HepG2 (cell line): ENCODE results near the gene CDC42BPG. TPM values are rescaled to one million over a fixed set of nuclear protein-coding genes. Genes with fewer than 3 reads are reported as not detected.

Experiments used
- BRD4 ChIP-seq: sonication (generic); formaldehyde crosslinking; IDR thresholded peaks from 2 replicates; pipeline ENCODE4 v1.4.0; 2020; ENCODE audit warnings: missing genetic modification reagents
- CHD4 ChIP-seq: fragments of 200-600 bp; sonication (generic); IDR thresholded peaks from 2 replicates; pipeline ENCODE4 v1.7.0; 2017; ENCODE audit warnings: mild to moderate bottlenecking, low read length, borderline replicate concordance
- HMGA1 ChIP-seq: sonication (generic); formaldehyde crosslinking; conservative IDR thresholded peaks from 2 replicates; pipeline ENCODE4 v1.4.0; 2020; ENCODE audit warnings: missing genetic modification reagents
- MAFK ChIP-seq, 2 experiments: IDR thresholded peaks in 1 of 2; conservative IDR thresholded peaks in 1 of 2; 2 replicates each; pipeline ENCODE4 v1.6.1; 2011; ENCODE audit warnings: improper control_type of control experiment in 2 of 2, low read length in 2 of 2
- NFIB ChIP-seq: sonication (generic); formaldehyde crosslinking; IDR thresholded peaks from 2 replicates; pipeline ENCODE4 v1.9.0; 2021; ENCODE audit warnings: missing genetic modification reagents, mild to moderate bottlenecking, borderline replicate concordance
- RFX3 ChIP-seq: IDR thresholded peaks from 2 replicates; pipeline ENCODE4 v1.6.1; 2016; ENCODE audit warnings: missing biosample characterization, missing genetic modification reagents
- SIN3A ChIP-seq: IDR thresholded peaks from 2 replicates; pipeline ENCODE4 v1.6.1; 2011; ENCODE audit warnings: low read depth, mild to moderate bottlenecking, control low read depth, low read length, borderline replicate concordance
- SMAD3 ChIP-seq: sonication (generic); formaldehyde crosslinking; IDR thresholded peaks from 2 replicates; pipeline ENCODE4 v1.4.0; 2020; ENCODE audit warnings: missing genetic modification reagents
- SNRNP70 ChIP-seq: fragments of 200-400 bp; formaldehyde crosslinking; IDR thresholded peaks from 2 replicates; pipeline ENCODE4 v1.6.1; 2017; ENCODE audit warnings: mild to moderate bottlenecking, low read depth, low read length, moderate library complexity
- TCF12 ChIP-seq, 2 experiments: fragments of 450-650 bp in 1 of 2; sonication (generic) in 1 of 2; formaldehyde crosslinking in 1 of 2; IDR thresholded peaks; 2 replicates each; pipeline versions ENCODE4 v1.6.1 to v1.8.0; 2017 to 2022; ENCODE audit warnings: antibody characterized with exemption in 1 of 2, mild to moderate bottlenecking in 1 of 2, missing genetic modification reagents in 1 of 2, moderate library complexity in 1 of 2
- ZNF33B ChIP-seq: sonication (generic); formaldehyde crosslinking; IDR thresholded peaks from 2 replicates; pipeline ENCODE4 v1.5.1; 2020; ENCODE audit warnings: mild to moderate bottlenecking, missing genetic modification reagents
- ZNF552 ChIP-seq: sonication (generic); formaldehyde crosslinking; IDR thresholded peaks from 2 replicates; pipeline ENCODE4 v1.9.0; 2022; ENCODE audit warnings: missing genetic modification reagents, mild to moderate bottlenecking, borderline replicate concordance
- ZNF703 ChIP-seq: sonication (generic); formaldehyde crosslinking; IDR thresholded peaks from 2 replicates; pipeline ENCODE4 v1.5.1; 2020; ENCODE audit warnings: missing genetic modification reagents, mild to moderate bottlenecking, moderate library complexity, borderline replicate concordance
- ZNF780A ChIP-seq: sonication (generic); formaldehyde crosslinking; IDR thresholded peaks from 2 replicates; pipeline ENCODE4 v1.8.0; 2022; ENCODE audit warnings: mild to moderate bottlenecking, missing genetic modification reagents, moderate library complexity
- polyA plus RNA-seq, 8 experiments: library from polyadenylated mRNA; depleted of rRNA in 3 of 8; stranded (reverse) in 7 of 8; unstranded in 1 of 8; fragments of >200 nt; fragmentation: Illumina TruSeq in 4 of 8; extraction: Trizol in 4 of 8; gene quantifications; 2 replicates each; pipeline versions ENCODE4 v1.2.1 to v1.2.3, GENCODE V29; 2011 to 2016; ENCODE audit warnings: low read depth in 4 of 8, missing spikeins in 1 of 8, mixed read lengths in 1 of 8; ENCODE audit not compliant: insufficient read depth in 1 of 8
- total RNA-seq, 5 experiments: library from RNA; depleted of rRNA; stranded (reverse); fragments of >200 nt; fragmentation: Illumina TruSeq; extraction: Trizol; gene quantifications; 2 replicates each; pipeline ENCODE4 v1.2.3, GENCODE V29; 2016; ENCODE audit warnings: low read depth in 1 of 5
- TF ChIP-seq, protein P1 (sequence below): sonication (generic); formaldehyde crosslinking; IDR thresholded peaks from 2 replicates; pipeline ENCODE4 v1.4.0; 2020; ENCODE audit warnings: missing genetic modification reagents
- TF ChIP-seq, protein P2 (sequence below): sonication (generic); formaldehyde crosslinking; IDR thresholded peaks from 2 replicates; pipeline ENCODE4 v1.8.0; 2022; ENCODE audit warnings: mild to moderate bottlenecking, missing genetic modification reagents, borderline replicate concordance
- TF ChIP-seq, protein P3 (sequence below): sonication (generic); formaldehyde crosslinking; IDR thresholded peaks from 2 replicates; pipeline ENCODE4 v1.4.0; 2020; ENCODE audit warnings: missing genetic modification reagents, mild to moderate bottlenecking, borderline replicate concordance
- TF ChIP-seq, protein P4 (sequence below): IDR thresholded peaks from 2 replicates; pipeline ENCODE4 v1.6.1; 2016
- TF ChIP-seq, protein P5 (sequence below): sonication (generic); formaldehyde crosslinking; conservative IDR thresholded peaks from 2 replicates; pipeline ENCODE4 v1.8.0; 2022; ENCODE audit warnings: missing genetic modification reagents

Gene CDC42BPG
- total and polyA plus RNA-seq, 2 of the 13 experiments (the other 11 are each of a cell fraction or from before 2014, with no cell fraction given): 0.55 to 1.4 TPM

GRCh38 chr11:64870176-64870892 lies 25.9 kb upstream of the CDC42BPG start (continued):
- TF ChIP-seq, protein P1, sequence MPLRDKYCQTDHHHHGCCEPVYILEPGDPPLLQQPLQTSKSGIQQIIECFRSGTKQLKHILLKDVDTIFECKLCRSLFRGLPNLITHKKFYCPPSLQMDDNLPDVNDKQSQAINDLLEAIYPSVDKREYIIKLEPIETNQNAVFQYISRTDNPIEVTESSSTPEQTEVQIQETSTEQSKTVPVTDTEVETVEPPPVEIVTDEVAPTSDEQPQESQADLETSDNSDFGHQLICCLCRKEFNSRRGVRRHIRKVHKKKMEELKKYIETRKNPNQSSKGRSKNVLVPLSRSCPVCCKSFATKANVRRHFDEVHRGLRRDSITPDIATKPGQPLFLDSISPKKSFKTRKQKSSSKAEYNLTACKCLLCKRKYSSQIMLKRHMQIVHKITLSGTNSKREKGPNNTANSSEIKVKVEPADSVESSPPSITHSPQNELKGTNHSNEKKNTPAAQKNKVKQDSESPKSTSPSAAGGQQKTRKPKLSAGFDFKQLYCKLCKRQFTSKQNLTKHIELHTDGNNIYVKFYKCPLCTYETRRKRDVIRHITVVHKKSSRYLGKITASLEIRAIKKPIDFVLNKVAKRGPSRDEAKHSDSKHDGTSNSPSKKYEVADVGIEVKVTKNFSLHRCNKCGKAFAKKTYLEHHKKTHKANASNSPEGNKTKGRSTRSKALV (CRISPR knock-in tag): no peak
- TF ChIP-seq NFIB (CRISPR knock-in tag): no peak
- no peak for TF ChIP-seq ZNF33B (CRISPR knock-in tag)
- TF ChIP-seq, protein P2, sequence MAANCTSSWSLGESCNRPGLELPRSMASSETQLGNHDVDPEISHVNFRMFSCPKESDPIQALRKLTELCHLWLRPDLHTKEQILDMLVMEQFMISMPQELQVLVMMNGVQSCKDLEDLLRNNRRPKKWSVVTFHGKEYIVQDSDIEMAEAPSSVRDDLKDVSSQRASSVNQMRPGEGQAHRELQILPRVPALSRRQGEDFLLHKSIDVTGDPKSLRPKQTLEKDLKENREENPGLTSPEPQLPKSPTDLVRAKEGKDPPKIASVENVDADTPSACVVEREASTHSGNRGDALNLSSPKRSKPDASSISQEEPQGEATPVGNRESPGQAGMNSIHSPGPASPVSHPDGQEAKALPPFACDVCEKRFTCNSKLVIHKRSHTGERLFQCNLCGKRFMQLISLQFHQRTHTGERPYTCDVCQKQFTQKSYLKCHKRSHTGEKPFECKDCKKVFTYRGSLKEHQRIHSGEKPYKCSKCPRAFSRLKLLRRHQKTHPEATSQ (CRISPR knock-in tag): 0 out of 2 replicates have a peak, but pooled peaks have one; percentile 42
- TF ChIP-seq ZNF703 (CRISPR knock-in tag): no peak
- no peak for TF ChIP-seq SMAD3
- no peak for TF ChIP-seq TCF12 (IDR thresholded peaks at IDR 0.05)
- no peak for TF ChIP-seq TCF12 (CRISPR knock-in tag; IDR thresholded peaks at IDR 0.05)
- TF ChIP-seq, protein P3, sequence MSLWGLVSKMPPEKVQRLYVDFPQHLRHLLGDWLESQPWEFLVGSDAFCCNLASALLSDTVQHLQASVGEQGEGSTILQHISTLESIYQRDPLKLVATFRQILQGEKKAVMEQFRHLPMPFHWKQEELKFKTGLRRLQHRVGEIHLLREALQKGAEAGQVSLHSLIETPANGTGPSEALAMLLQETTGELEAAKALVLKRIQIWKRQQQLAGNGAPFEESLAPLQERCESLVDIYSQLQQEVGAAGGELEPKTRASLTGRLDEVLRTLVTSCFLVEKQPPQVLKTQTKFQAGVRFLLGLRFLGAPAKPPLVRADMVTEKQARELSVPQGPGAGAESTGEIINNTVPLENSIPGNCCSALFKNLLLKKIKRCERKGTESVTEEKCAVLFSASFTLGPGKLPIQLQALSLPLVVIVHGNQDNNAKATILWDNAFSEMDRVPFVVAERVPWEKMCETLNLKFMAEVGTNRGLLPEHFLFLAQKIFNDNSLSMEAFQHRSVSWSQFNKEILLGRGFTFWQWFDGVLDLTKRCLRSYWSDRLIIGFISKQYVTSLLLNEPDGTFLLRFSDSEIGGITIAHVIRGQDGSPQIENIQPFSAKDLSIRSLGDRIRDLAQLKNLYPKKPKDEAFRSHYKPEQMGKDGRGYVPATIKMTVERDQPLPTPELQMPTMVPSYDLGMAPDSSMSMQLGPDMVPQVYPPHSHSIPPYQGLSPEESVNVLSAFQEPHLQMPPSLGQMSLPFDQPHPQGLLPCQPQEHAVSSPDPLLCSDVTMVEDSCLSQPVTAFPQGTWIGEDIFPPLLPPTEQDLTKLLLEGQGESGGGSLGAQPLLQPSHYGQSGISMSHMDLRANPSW: no peak
- TF ChIP-seq, protein P4, sequence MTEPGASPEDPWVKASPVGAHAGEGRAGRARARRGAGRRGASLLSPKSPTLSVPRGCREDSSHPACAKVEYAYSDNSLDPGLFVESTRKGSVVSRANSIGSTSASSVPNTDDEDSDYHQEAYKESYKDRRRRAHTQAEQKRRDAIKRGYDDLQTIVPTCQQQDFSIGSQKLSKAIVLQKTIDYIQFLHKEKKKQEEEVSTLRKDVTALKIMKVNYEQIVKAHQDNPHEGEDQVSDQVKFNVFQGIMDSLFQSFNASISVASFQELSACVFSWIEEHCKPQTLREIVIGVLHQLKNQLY (CRISPR knock-in tag): 0 out of 2 replicates have a peak, but pooled peaks have one; percentile 23
- TF ChIP-seq SNRNP70: no peak
- TF ChIP-seq SIN3A: no peak
- TF ChIP-seq, protein P5, sequence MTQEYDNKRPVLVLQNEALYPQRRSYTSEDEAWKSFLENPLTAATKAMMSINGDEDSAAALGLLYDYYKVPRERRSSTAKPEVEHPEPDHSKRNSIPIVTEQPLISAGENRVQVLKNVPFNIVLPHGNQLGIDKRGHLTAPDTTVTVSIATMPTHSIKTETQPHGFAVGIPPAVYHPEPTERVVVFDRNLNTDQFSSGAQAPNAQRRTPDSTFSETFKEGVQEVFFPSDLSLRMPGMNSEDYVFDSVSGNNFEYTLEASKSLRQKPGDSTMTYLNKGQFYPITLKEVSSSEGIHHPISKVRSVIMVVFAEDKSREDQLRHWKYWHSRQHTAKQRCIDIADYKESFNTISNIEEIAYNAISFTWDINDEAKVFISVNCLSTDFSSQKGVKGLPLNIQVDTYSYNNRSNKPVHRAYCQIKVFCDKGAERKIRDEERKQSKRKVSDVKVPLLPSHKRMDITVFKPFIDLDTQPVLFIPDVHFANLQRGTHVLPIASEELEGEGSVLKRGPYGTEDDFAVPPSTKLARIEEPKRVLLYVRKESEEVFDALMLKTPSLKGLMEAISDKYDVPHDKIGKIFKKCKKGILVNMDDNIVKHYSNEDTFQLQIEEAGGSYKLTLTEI (CRISPR knock-in tag): no peak
- no peak for TF ChIP-seq ZNF780A (CRISPR knock-in tag)
- peak; percentile 2 to 44; a peak in 2 of 4 replicates for TF ChIP-seq MAFK (conservative IDR thresholded peaks at IDR 0.05 in 1 of 2, IDR thresholded peaks at IDR 0.05 in 1 of 2; ENCODE audit: low read length in 2 of 2)
- peak; percentile 63; the same call in 1 of the 2 replicates for TF ChIP-seq CHD4
- TF ChIP-seq RFX3 (CRISPR knock-in tag): peak; percentile 29; the same call in 1 of the 2 replicates
- TF ChIP-seq BRD4: no peak; the same call in 1 of the 2 replicates
- no peak for TF ChIP-seq HMGA1 (CRISPR knock-in tag)
- TF ChIP-seq ZNF552 (CRISPR knock-in tag): no peak
